Measurements from ENCODE around the gene MAFF. TPM values are rescaled to one million over a fixed set of nuclear protein-coding genes. Genes with fewer than 3 reads are reported as not detected.

Gene MAFF
- total and polyA plus RNA-seq, 9 of the 15 experiments (the other 6 are each of a cell fraction or from before 2014, with no cell fraction given), result 0.51 to 8.0 (median 5.4) TPM

DNA sequence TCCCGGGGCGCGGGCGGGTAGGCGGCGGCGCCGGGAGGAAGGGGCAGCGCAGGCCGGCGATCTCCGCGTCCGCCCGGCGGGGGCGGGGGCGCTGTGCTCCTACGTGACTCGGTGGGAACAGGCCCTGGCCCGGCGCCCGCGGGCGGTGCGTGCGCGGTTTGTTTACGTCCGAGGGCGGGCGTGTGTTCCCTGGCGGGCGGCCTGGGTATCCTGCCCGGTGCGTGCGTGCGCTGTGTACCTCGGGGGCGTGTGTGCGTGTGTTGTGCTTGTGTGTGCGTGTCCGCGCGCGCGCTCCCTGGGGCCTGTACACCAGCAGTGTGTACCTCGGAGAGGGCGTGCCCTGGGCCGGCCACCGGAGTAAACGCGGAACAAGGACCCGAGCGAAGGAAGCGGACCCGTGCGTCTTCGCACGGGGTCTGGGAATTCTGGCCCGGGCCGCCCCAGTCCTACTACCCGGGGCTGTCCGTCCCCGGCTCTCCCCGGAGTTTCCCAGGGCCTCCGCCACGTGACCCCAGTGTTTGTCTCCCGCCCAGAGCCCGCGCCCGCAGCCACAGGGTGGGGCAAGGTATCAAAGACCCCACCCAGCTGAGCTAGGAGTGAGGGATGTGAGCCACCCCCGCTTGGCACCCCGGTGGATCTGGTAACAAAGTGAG is 769 bp downstream of the MAFF start (continued):
- TF ChIP-seq ETV6 (IDR thresholded peaks at IDR 0.05; ENCODE audit: borderline replicate concordance in 1 of 2, low read depth in 2 of 2, low read length in 1 of 2) (no peak), ETV6 (CRISPR knock-in tag; IDR thresholded peaks at IDR 0.05; ENCODE audit: borderline replicate concordance) (no peak), E2F3 (CRISPR knock-in tag; IDR thresholded peaks at IDR 0.05) (no peak), ATF1 (CRISPR knock-in tag; IDR thresholded peaks at IDR 0.05) (no peak), ATF1 (tag; IDR thresholded peaks at IDR 0.05) (0 out of 2 replicates have a peak, but pooled peaks have one; percentile 54), POLR2AphosphoS5 (IDR thresholded peaks at IDR 0.05; ENCODE audit: control insufficient read depth, insufficient read depth, low read depth, low read length) (no peak), HDAC8 (tag; IDR thresholded peaks at IDR 0.05) (no peak), NR2F6 (CRISPR knock-in tag; IDR thresholded peaks at IDR 0.05) (no peak), RBM15 (IDR thresholded peaks at IDR 0.05; ENCODE audit: insufficient read depth, low read length) (no peak), ZNF280B (CRISPR knock-in tag; IDR thresholded peaks at IDR 0.05) (no peak), NRF1 (conservative IDR thresholded peaks at IDR 0.05 in 1 of 2, IDR thresholded peaks at IDR 0.05 in 1 of 2) (peak; percentile 58 to 66; a peak in 3 of 4 replicates), ZNF134 (CRISPR knock-in tag; conservative IDR thresholded peaks at IDR 0.05) (no peak), EP400 (IDR thresholded peaks at IDR 0.05) (peak; percentile 47), SIX5 (IDR thresholded peaks at IDR 0.05; ENCODE audit: borderline replicate concordance in 1 of 2, insufficient read depth in 1 of 2, low read depth in 1 of 2, low read length in 2 of 2) (no peak), CREBBP (IDR thresholded peaks at IDR 0.05; ENCODE audit: low read depth, low read length) (no peak), JUND (IDR thresholded peaks at IDR 0.05; ENCODE audit: borderline replicate concordance, low read depth, low read length) (0 out of 2 replicates have a peak, but pooled peaks have one; percentile 15), JUND (tag; IDR thresholded peaks at IDR 0.05; ENCODE audit: borderline replicate concordance, low read depth, low read length) (no peak; the same call in 2 of the 3 replicates), POLR2G (IDR thresholded peaks at IDR 0.05; ENCODE audit: low read depth, low read length) (peak; percentile 72), ZNF57 (CRISPR knock-in tag; IDR thresholded peaks at IDR 0.05) (no peak), EZH2 (IDR thresholded peaks at IDR 0.05; ENCODE audit: borderline replicate concordance, low read depth, low read length) (no peak), HNRNPLL (IDR thresholded peaks at IDR 0.05; ENCODE audit: low read depth, low read length, poor library complexity, severe bottlenecking) (no peak)
- TF ChIP-seq, protein P1, sequence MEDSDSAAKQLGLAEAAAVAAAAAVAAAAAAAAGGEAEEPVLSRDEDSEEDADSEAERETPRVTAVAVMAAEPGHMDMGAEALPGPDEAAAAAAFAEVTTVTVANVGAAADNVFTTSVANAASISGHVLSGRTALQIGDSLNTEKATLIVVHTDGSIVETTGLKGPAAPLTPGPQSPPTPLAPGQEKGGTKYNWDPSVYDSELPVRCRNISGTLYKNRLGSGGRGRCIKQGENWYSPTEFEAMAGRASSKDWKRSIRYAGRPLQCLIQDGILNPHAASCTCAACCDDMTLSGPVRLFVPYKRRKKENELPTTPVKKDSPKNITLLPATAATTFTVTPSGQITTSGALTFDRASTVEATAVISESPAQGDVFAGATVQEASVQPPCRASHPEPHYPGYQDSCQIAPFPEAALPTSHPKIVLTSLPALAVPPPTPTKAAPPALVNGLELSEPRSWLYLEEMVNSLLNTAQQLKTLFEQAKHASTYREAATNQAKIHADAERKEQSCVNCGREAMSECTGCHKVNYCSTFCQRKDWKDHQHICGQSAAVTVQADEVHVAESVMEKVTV (CRISPR knock-in tag; IDR thresholded peaks at IDR 0.05), result no peak
- TF ChIP-seq, protein P2, sequence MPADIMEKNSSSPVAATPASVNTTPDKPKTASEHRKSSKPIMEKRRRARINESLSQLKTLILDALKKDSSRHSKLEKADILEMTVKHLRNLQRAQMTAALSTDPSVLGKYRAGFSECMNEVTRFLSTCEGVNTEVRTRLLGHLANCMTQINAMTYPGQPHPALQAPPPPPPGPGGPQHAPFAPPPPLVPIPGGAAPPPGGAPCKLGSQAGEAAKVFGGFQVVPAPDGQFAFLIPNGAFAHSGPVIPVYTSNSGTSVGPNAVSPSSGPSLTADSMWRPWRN (IDR thresholded peaks at IDR 0.05; ENCODE audit: low read depth), result no peak
- TF ChIP-seq, protein P3, sequence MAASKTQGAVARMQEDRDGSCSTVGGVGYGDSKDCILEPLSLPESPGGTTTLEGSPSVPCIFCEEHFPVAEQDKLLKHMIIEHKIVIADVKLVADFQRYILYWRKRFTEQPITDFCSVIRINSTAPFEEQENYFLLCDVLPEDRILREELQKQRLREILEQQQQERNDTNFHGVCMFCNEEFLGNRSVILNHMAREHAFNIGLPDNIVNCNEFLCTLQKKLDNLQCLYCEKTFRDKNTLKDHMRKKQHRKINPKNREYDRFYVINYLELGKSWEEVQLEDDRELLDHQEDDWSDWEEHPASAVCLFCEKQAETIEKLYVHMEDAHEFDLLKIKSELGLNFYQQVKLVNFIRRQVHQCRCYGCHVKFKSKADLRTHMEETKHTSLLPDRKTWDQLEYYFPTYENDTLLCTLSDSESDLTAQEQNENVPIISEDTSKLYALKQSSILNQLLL (CRISPR knock-in tag; IDR thresholded peaks at IDR 0.05; ENCODE audit: borderline replicate concordance), result no peak
